HG02759 (cell line): ENCODE measurements around the gene BCKDHA.
"Not testable (repeated sequence)": the region's sequence is repeated elsewhere in the genome, so short reads cannot be mapped to it uniquely, and the experiment has no call there.

Experiments
- ATAC-seq: cut with Tn5 transposase; IDR thresholded peaks from one replicate; pipeline ENCODE4 v1.9.1; 2021; ENCODE audit warnings: mild to moderate bottlenecking, moderate library complexity; ENCODE audit not compliant: unreplicated experiment

Gene BCKDHA

DNA sequence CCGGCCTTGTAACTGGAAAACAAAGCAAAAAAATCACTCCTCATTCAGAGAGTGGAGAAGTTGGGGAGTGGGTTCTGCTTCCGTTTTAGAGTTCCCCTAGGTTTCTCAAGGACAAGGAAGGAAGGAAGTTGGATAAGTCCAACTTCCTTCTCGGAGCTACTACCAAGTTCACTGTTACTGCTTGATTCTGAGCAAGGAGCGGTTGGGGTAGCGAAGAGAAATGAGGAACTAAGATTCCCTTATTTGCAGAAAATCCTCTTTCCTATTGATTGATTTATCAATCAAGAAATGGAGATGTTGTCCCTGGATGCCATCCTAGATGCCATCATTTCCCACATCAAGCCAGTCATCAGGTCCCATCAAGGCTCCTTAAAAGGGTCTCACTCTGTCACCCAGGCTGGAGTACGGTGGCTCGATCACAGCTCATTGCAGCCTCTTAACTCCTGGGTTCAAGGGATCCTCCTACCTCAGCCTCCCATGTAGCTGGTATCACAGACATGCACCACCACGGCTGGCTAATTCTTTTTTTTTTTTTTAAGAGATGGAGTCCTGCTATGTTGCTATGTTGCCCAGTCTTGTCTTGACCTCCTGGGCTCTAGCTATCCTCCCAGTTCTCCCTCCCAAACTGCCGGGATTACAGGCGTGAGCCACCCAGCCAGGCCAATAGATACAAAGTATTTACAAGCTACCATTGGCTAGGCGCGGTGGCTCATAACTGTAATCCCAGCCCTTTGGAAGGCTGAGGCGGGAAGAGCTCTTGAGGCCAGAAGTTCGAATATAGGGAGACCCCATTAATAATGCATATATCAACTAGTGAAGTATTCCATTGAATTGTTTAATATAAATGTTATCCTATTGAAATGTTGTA is 32.9 kb upstream of the BCKDHA start:
- ATAC-seq: no peak

DNA sequence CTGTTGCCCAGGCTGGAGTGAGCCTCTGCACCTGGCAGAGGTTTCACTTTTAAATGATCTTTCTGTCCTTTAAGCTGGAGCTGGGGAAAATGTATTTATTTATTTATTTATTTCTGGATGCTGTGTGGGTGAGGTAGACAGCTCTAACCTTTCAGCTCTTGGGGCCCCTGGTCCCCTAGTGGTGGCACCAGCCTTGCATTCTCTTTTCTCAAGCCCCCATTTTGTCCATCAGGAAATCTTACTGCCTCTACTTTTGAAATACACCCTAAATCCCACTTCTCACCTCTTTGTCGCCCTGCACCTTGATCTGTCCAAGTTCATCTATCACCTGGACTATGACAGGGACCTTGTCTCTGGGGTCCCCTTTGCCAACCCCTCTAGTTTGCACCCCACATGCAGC is 31.5 kb upstream of the BCKDHA start:
- no peak for ATAC-seq

DNA sequence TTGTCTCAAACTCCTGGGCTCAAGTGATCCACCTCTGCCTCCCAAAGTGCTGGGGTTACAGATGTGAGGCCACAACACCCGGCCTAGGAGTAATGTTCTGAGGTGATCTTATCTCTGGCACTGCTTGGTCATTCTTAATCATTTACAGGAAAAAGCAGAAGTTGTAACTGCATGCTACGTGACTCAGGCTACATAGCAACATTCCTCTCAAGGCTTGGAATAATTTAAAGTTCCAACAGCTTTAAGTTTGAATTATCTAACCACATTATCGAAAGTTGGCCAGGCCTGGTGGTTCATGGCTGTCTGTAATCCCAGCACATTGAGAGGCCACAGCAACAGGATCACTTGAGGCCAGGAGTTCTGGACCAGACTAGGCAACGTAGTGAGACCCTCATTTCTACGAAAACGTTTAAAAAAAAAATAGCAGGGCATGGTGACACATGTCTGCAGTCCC is 29.7 kb upstream of the BCKDHA start:
- ATAC-seq: peak; percentile 39

DNA sequence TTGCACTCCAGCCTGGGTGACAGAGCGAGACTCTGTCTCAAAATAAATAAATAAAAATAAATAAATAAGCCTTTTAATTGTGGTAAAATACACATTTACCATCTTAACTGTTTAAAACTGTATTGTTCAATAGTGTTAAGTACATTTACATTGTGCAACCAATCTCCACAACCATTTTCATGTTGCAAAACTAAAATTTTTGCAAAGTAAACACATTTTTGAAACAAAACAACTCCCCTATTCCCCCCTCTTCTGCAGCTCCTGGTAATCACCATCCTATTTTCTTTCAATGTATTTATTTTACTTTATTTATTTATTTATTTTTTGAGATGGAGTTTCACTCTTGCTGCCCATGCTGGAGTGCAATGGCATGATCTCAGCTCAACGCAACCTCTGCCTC is 27.8 kb upstream of the BCKDHA start:
- no peak for ATAC-seq

GRCh38 chr19:41371119-41371518 is 26.5 kb upstream of the BCKDHA start:
- not testable (repeated sequence) for ATAC-seq

- no peak for ATAC-seq
Measured at GRCh38 chr19:41371541-41371940, 26.1 kb upstream of the BCKDHA start.

DNA sequence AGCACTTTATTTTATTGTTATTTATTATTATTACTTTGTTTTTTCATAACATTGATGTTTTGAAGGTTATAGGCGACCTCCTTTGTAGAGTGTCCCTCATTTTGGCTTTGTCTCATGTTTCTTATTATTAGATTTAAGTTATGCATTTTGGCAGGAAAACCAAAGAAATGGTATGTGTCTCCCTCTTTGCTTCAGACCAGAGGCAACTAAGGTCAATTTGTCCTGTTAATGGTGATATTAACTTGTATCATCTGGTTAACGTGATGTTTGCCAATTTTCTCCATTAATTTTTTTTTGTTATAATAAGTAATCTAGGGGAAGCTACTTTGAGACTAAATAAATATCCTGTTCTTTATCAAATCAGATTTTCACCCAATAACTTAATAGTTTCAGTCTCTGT is 25.1 kb upstream of the BCKDHA start:
- no peak for ATAC-seq

- ATAC-seq: no peak
Measured at GRCh38 chr19:41373993-41374392, 23.6 kb upstream of the BCKDHA start.

- ATAC-seq: no peak
Measured at GRCh38 chr19:41376241-41376997, 21.2 kb upstream of the BCKDHA start, which contains the start of gene TMEM91. TMEM91 (plus strand) TSS chr19:41376533; CDS start chr19:41378310, 1,777 bp downstream.

GRCh38 chr19:41376998-41377365 is 20.6 kb upstream of the BCKDHA start:
- no peak for ATAC-seq

DNA sequence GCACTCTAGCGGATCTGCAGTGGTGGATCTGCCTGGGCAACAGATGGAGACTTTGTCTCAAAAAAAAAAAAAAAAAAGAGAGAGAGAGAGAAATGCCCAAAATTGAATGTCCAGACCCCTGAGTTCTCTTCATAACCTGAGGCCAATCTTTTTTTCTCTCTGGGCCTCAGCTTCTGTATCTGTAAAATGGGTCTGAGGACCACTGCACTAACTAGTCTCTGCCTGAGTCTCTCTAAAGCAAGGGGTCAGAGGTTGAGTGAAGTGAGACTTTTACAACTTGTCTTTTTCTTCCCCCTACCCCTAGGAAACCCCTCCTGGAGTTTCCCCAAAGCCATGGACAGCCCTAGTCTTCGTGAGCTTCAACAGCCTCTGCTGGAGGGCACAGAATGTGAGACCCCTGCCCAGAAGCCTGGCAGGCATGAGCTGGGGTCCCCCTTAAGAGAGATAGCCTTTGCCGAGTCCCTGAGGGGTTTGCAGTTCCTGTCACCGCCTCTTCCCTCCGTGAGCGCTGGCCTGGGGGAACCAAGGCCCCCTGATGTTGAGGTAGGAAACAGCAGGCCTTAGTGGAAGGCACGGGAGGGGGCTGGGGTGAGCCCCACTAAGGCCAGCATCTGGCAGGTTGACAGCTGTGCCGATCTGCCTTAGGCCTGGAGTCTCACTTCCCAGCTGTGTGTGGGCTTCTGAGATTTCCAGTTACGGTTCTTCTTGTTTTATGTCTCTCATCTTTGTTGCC is 19.5 kb upstream of the BCKDHA start:
- ATAC-seq: peak; percentile 68

GRCh38 chr19:41381536-41381935 is 16.1 kb upstream of the BCKDHA start:
- not testable (repeated sequence) for ATAC-seq

DNA sequence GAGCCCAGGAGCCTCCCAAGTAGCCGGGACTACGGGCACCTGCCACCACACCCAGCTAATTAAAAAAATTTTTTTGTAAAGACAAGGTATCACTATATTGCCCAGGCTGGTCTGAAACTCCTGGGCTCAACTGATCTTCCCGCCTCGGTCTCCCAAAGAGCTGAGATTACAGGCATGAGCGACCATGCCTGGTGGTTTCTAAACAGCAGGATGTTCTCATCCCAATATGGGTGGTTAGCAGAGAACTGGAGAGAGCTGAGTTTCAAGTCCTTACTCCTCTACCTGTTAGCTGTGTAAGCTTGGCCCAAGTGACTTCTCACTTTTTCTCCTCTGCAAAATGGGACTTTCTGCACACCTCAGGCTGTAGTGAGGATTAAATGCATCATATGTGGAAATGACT is 13.3 kb upstream of the BCKDHA start:
- no peak for ATAC-seq

DNA sequence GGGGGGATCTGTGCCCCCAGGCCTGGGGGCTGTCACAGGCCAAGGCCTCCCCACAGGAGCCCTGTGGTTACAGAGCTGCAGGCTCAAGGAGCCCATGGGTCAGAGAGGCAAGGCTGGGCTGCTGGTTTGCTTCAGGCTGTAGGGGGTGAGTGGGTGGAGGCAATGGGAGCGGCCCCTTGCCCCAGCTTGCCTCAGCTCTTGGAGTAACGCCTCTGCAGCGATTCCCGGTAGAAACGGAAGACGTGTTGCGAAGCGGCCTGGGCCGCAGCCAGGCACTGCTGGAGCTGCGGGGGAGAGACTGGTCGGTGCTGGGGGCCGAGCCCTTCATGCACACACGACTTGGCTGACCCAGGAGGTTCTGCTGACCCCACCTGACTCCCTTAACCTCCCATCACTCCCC is 11.2 kb upstream of the BCKDHA start:
- no peak for ATAC-seq

DNA sequence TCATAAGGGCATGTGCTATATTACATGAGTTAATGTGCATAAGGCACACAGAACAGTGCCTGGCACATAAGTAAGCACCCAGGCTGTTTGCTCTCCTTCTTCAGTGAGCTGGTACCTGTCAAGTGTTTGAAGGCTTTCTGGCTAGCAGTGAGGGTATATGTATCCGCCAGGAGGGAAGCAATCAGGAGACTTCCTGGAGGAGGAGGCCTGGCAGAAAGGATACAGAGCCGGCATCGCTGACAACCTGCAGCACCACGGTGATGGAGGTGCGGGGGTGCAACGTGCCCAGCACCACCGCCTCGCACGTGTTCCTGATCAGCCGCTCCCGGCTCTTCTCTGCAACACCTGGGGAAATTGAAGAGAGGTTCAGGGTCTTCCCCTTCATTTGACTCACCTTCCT is 6.0 kb upstream of the BCKDHA start:
- ATAC-seq: no peak

- ATAC-seq: no peak
Measured at GRCh38 chr19:41392775-41393174, 4.8 kb upstream of the BCKDHA start.

- no peak for ATAC-seq
Measured at GRCh38 chr19:41395355-41395754, 2.3 kb upstream of the BCKDHA start.

DNA sequence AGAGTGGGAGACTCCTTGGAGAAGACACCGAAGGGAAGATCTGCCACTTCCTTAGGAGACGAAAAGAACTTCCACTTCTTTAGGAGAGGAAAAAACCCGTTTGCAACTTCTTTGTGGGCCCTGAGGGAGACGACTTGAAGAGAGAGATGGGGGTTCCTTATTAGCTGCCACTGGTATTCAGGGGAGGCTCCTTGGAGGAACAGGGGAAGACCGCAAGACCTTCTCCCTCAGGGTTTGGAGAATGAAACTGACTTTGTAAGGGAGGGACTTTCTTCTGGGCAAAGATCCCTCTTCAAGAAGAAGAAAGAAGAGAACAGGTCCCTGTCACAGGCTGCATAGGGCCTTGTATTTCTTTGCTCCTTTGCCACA is 416 bp downstream of the BCKDHA start:
- ATAC-seq: no peak

GRCh38 chr19:41398598-41398997 is 980 bp downstream of the BCKDHA start:
- no peak for ATAC-seq

GRCh38 chr19:41399091-41399490 is 1.5 kb downstream of the BCKDHA start:
- ATAC-seq: no peak

DNA sequence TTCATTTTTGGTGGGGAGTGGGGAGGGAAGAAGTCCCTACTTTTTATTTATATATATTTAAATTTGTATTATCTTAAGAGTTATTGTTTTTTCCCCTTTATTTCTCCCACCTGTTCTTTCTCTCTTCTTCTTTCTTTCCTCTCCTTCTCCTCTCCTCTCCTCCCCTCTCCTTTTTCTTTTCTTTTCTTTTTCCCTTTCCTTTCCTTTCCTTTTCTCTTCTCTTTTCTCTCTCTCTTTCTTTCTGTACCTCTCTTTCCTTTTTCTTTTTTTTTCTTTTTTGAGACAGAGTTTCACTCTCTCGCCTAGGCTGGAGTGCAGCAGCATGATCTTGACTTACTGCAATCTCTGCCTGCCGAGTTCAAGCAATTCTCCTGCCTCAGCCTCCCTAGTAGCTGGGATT is 1.9 kb downstream of the BCKDHA start:
- ATAC-seq: no peak
